NCI-H226 (cell line): ENCODE data around the gene PMEPA1.

Source experiments
- DNase-seq: peaks from one replicate; pipeline ENCODE4 v3.0.0-alpha.2; 2015

PMEPA1 gene

GRCh38 chr20:57659517-57660180, 50.2 kb downstream of the PMEPA1 start:
- no peak for DNase-seq

GRCh38 chr20:57658833-57659516, 50.8 kb downstream of the PMEPA1 start:
- DNase-seq = no peak

- no peak for DNase-seq
Measured at GRCh38 chr20:57658447-57658832, 51.4 kb downstream of the PMEPA1 start.

GRCh38 chr20:57657535-57658446, 52.0 kb downstream of the PMEPA1 start:
- DNase-seq = no peak

GRCh38 chr20:57656821-57657534, 52.8 kb downstream of the PMEPA1 start:
- DNase-seq = no peak

GRCh38 chr20:57656252-57656820, 53.5 kb downstream of the PMEPA1 start:
- DNase-seq = no peak

- no peak for DNase-seq
Measured at GRCh38 chr20:57655809-57656155, 54.0 kb downstream of the PMEPA1 start.

GRCh38 chr20:57654998-57655808, 54.6 kb downstream of the PMEPA1 start:
- no peak for DNase-seq

GRCh38 chr20:57654363-57654997, 55.3 kb downstream of the PMEPA1 start:
- DNase-seq = no peak

- DNase-seq = no peak
Measured at GRCh38 chr20:57653910-57654309, 55.9 kb downstream of the PMEPA1 start.

GRCh38 chr20:57653546-57653900, 56.3 kb downstream of the PMEPA1 start:
- DNase-seq = no peak

GRCh38 chr20:57652606-57653545, 56.9 kb downstream of the PMEPA1 start:
- no peak for DNase-seq

GRCh38 chr20:57651881-57652605, 57.8 kb downstream of the PMEPA1 start:
- no peak for DNase-seq

GRCh38 chr20:57650756-57651483, 58.9 kb downstream of the PMEPA1 start:
- no peak for DNase-seq

- no peak for DNase-seq
Measured at GRCh38 chr20:57650266-57650665, 59.5 kb downstream of the PMEPA1 start.

GRCh38 chr20:57649617-57650015, 60.2 kb downstream of the PMEPA1 start:
- DNase-seq = no peak

- DNase-seq = no peak
Measured at GRCh38 chr20:57648878-57649616, 60.8 kb downstream of the PMEPA1 start.
